IPS-20b (cell line): ENCODE results near the gene SAMD4A.
"Not testable (repeated sequence)": the region's sequence is repeated elsewhere in the genome, so short reads cannot be mapped to it uniquely, and the experiment has no call there.

Experiments used
- H3K27ac ChIP-seq: one replicate; pipeline ENCODE4 v1.5.1; 2013; ENCODE audit warnings: low read length
- H3K27me3 ChIP-seq: 2 replicates; pipeline ENCODE4 v1.6.1; 2013; ENCODE audit warnings: mild to moderate bottlenecking, low read length, inconsistent platforms; ENCODE audit not compliant: insufficient read depth
- H3K36me3 ChIP-seq: 2 replicates; pipeline ENCODE4 v1.6.1; 2013; ENCODE audit warnings: low read depth, mild to moderate bottlenecking, inconsistent platforms, low read length, moderate library complexity; ENCODE audit not compliant: insufficient read depth
- H3K4me1 ChIP-seq: 2 replicates; pipeline ENCODE4 v1.6.1; 2013; ENCODE audit warnings: mild to moderate bottlenecking, control low read depth, inconsistent platforms, low read length, moderate library complexity; ENCODE audit not compliant: insufficient read depth
- H3K4me3 ChIP-seq: 2 replicates; pipeline ENCODE4 v1.5.1; 2013; ENCODE audit warnings: mild to moderate bottlenecking, low read length, inconsistent platforms
- H3K9ac ChIP-seq: 2 replicates; pipeline ENCODE4 v1.6.1; 2013; ENCODE audit warnings: low read depth, mild to moderate bottlenecking, inconsistent platforms, low read length, moderate library complexity
- H3K9me3 ChIP-seq: 2 replicates; pipeline ENCODE4 v1.6.1; 2013; ENCODE audit warnings: mild to moderate bottlenecking, low read depth, low read length, inconsistent platforms; ENCODE audit not compliant: insufficient read depth

Gene SAMD4A

GRCh38 chr14:54734966-54735365 lies 168.0 kb downstream of the SAMD4A start:
- no peaks in the 10 kb centered on the region for H3K9me3 ChIP-seq
- no peaks in the 10 kb centered on the region for H3K27me3 ChIP-seq
- no peaks in the 10 kb centered on the region for H3K36me3 ChIP-seq
- no peak overlapping the region for H3K27ac ChIP-seq
- no peak overlapping the region for H3K9ac ChIP-seq
- H3K4me3 ChIP-seq: no peak overlapping the region
- H3K4me1 ChIP-seq: peaks cover 4% of the 10 kb centered on the region; the same call in 1 of the 2 replicates

- Histone ChIP-seq H3K9me3 (no peaks in the 10 kb centered on the region), H3K27ac (no peak overlapping the region)
These were observed 168.5 kb downstream of the SAMD4A start for GRCh38 chr14:54735424-54735823.

GRCh38 chr14:54737132-54737711 lies 170.3 kb downstream of the SAMD4A start:
- Histone ChIP-seq H3K9ac (no peak overlapping the region), H3K27ac (no peak overlapping the region), H3K9me3 (no peaks in the 10 kb centered on the region), H3K4me1 (no peaks in the 10 kb centered on the region; the same call in 1 of the 2 replicates), H3K4me3 (no peak overlapping the region), H3K27me3 (no peaks in the 10 kb centered on the region), H3K36me3 (no peaks in the 10 kb centered on the region)

More at GRCh38 chr14:54735424-54735823, 168.5 kb downstream of the SAMD4A start:
- no peaks in the 10 kb centered on the region for H3K36me3 ChIP-seq
- no peak overlapping the region for H3K9ac ChIP-seq
- H3K4me3 ChIP-seq: no peak overlapping the region
- no peaks in the 10 kb centered on the region for H3K27me3 ChIP-seq
- H3K4me1 ChIP-seq: peaks cover under 1% of the 10 kb centered on the region; the same call in 1 of the 2 replicates

GRCh38 chr14:54738009-54738408 lies 171.1 kb downstream of the SAMD4A start:
- Histone ChIP-seq H3K9me3 (no peaks in the 10 kb centered on the region), H3K27me3 (no peaks in the 10 kb centered on the region), H3K36me3 (no peaks in the 10 kb centered on the region), H3K4me1 (no peaks in the 10 kb centered on the region; the same call in 1 of the 2 replicates), H3K4me3 (no peak overlapping the region), H3K27ac (no peak overlapping the region), H3K9ac (no peak overlapping the region)

GRCh38 chr14:54739514-54739913 lies 172.6 kb downstream of the SAMD4A start:
- Histone ChIP-seq H3K27ac (no peak overlapping the region), H3K9ac (no peak overlapping the region), H3K36me3 (no peaks in the 10 kb centered on the region), H3K4me3 (no peak overlapping the region), H3K4me1 (no peaks in the 10 kb centered on the region; the same call in 1 of the 2 replicates), H3K27me3 (no peaks in the 10 kb centered on the region), H3K9me3 (no peaks in the 10 kb centered on the region)

- H3K36me3 ChIP-seq: no peaks in the 10 kb centered on the region
These were observed 175.8 kb downstream of the SAMD4A start for GRCh38 chr14:54742492-54743350.

GRCh38 chr14:54743382-54743781 lies 176.5 kb downstream of the SAMD4A start:
- H3K27ac ChIP-seq: no peak overlapping the region
- H3K27me3 ChIP-seq: no peaks in the 10 kb centered on the region
- H3K4me3 ChIP-seq: no peak overlapping the region
- no peaks in the 10 kb centered on the region for H3K4me1 ChIP-seq
- no peaks in the 10 kb centered on the region for H3K9me3 ChIP-seq
- no peaks in the 10 kb centered on the region for H3K36me3 ChIP-seq
- H3K9ac ChIP-seq: no peak overlapping the region

More at GRCh38 chr14:54742492-54743350, 175.8 kb downstream of the SAMD4A start:
- no peaks in the 10 kb centered on the region for H3K4me1 ChIP-seq
- no peak overlapping the region for H3K9ac ChIP-seq
- no peak overlapping the region for H3K27ac ChIP-seq
- H3K9me3 ChIP-seq: no peaks in the 10 kb centered on the region
- H3K4me3 ChIP-seq: no peak overlapping the region
- H3K27me3 ChIP-seq: no peaks in the 10 kb centered on the region

GRCh38 chr14:54746019-54746418 lies 179.1 kb downstream of the SAMD4A start:
- Histone ChIP-seq H3K9me3 (no peaks in the 10 kb centered on the region), H3K27me3 (no peaks in the 10 kb centered on the region), H3K27ac (no peak overlapping the region), H3K36me3 (no peaks in the 10 kb centered on the region), H3K9ac (no peak overlapping the region), H3K4me3 (no peak overlapping the region), H3K4me1 (no peaks in the 10 kb centered on the region)

GRCh38 chr14:54747616-54748015 lies 180.7 kb downstream of the SAMD4A start:
- H3K36me3 ChIP-seq: no peaks in the 10 kb centered on the region
- H3K27ac ChIP-seq: no peak overlapping the region
- no peaks in the 10 kb centered on the region for H3K4me1 ChIP-seq
- no peak overlapping the region for H3K4me3 ChIP-seq
- H3K27me3 ChIP-seq: no peaks in the 10 kb centered on the region
- H3K9me3 ChIP-seq: no peaks in the 10 kb centered on the region
- H3K9ac ChIP-seq: no peak overlapping the region

- no peak overlapping the region for H3K27ac ChIP-seq
- no peak overlapping the region for H3K9ac ChIP-seq
- H3K4me3 ChIP-seq: no peak overlapping the region
- H3K36me3 ChIP-seq: no peaks in the 10 kb centered on the region
- no peaks in the 10 kb centered on the region for H3K9me3 ChIP-seq
- no peaks in the 10 kb centered on the region for H3K4me1 ChIP-seq
- H3K27me3 ChIP-seq: no peaks in the 10 kb centered on the region
These were observed 182.3 kb downstream of the SAMD4A start for GRCh38 chr14:54749180-54749579.

- Histone ChIP-seq H3K9ac (no peak overlapping the region), H3K9me3 (no peaks in the 10 kb centered on the region), H3K36me3 (no peaks in the 10 kb centered on the region)
These were observed 182.8 kb downstream of the SAMD4A start for GRCh38 chr14:54749727-54750126.

GRCh38 chr14:54752611-54753010 lies 185.7 kb downstream of the SAMD4A start:
- not testable (repeated sequence) for H3K27ac ChIP-seq, H3K9ac ChIP-seq, H3K4me1 ChIP-seq, H3K27me3 ChIP-seq, H3K9me3 ChIP-seq, H3K36me3 ChIP-seq, H3K4me3 ChIP-seq

More at GRCh38 chr14:54749727-54750126, 182.8 kb downstream of the SAMD4A start:
- H3K27ac ChIP-seq: no peak overlapping the region
- H3K27me3 ChIP-seq: no peaks in the 10 kb centered on the region
- no peak overlapping the region for H3K4me3 ChIP-seq
- H3K4me1 ChIP-seq: no peaks in the 10 kb centered on the region
